GM19238 (cell line): ENCODE measurements around the gene MCCD1.

ENCODE experiments used
- DNase-seq: peaks from one replicate; pipeline ENCODE4 v3.0.0; 2011; ENCODE audit warnings: low spot score; ENCODE audit not compliant: insufficient read length

MCCD1 gene

GRCh38 chr6:31569861-31570536, 41.2 kb downstream of the MCCD1 start:
- no peak for DNase-seq

GRCh38 chr6:31572041-31572911, 43.5 kb downstream of the MCCD1 start, which contains the start of gene LTA:
TSS of gene LTA (plus strand) at chr6:31572289. CDS start at chr6:31572743, 454 bp downstream.
- peak; percentile 62 for DNase-seq

- DNase-seq, result no peak
Measured at GRCh38 chr6:31573239-31574105, 44.7 kb downstream of the MCCD1 start.

- no peak for DNase-seq
Measured at GRCh38 chr6:31574106-31575061, 45.6 kb downstream of the MCCD1 start.

GRCh38 chr6:31575335-31575901, 46.7 kb downstream of the MCCD1 start, which contains the start of gene TNF:
TSS of gene TNF (plus strand) at chr6:31575565. CDS start at chr6:31575742, 177 bp downstream.
- DNase-seq, result peak; percentile 65

- DNase-seq, result no peak
Measured at GRCh38 chr6:31575952-31576685, 47.4 kb downstream of the MCCD1 start.

- DNase-seq, result no peak
Measured at GRCh38 chr6:31576897-31577578, 48.3 kb downstream of the MCCD1 start.

- no peak for DNase-seq
Measured at GRCh38 chr6:31577579-31577966, 48.8 kb downstream of the MCCD1 start.

- no peak for DNase-seq
Measured at GRCh38 chr6:31578184-31579118, 49.7 kb downstream of the MCCD1 start.

GRCh38 chr6:31579119-31579505, 50.4 kb downstream of the MCCD1 start:
- DNase-seq, result no peak
